OCI-LY1 (cell line): ENCODE results near the gene ALS2CL.

Experiments
- H2AFZ ChIP-seq: fragments of 200-600 bp; sonication (generic), shearing (Covaris generic); 2 replicates; pipeline ENCODE4 v1.6.0; 2014; ENCODE audit warnings: antibody characterized with exemption, mild to moderate bottlenecking, low read length
- H3F3A ChIP-seq: fragments of 200-600 bp; sonication (generic), shearing (Covaris generic); 2 replicates; pipeline ENCODE4 v1.6.0; 2014; ENCODE audit warnings: mild to moderate bottlenecking, antibody characterized with exemption, low read length, moderate library complexity; ENCODE audit not compliant: insufficient read depth
- H3K27ac ChIP-seq: fragments of 200-600 bp; sonication (generic); 2 replicates; pipeline ENCODE4 v1.5.1; 2014; ENCODE audit warnings: low read length, mixed run types, mild to moderate bottlenecking, low read depth; ENCODE audit not compliant: poor library complexity, severe bottlenecking
- H3K27me3 ChIP-seq: fragments of 200-600 bp; sonication (generic); 2 replicates; pipeline ENCODE4 v1.6.0; 2014; ENCODE audit warnings: antibody characterized with exemption, mild to moderate bottlenecking, low read length, moderate library complexity; ENCODE audit not compliant: insufficient read depth
- H3K36me3 ChIP-seq: fragments of 200-600 bp; sonication (generic); 2 replicates; pipeline ENCODE4 v1.6.1; 2014; ENCODE audit warnings: mild to moderate bottlenecking, antibody characterized with exemption, low read length, moderate library complexity, mixed read lengths; ENCODE audit not compliant: insufficient read depth
- H3K4me1 ChIP-seq: fragments of 200-600 bp; sonication (generic); 2 replicates; pipeline ENCODE4 v1.5.1; 2014; ENCODE audit warnings: mild to moderate bottlenecking, low read length, moderate library complexity; ENCODE audit not compliant: insufficient read depth, severe bottlenecking
- H3K4me2 ChIP-seq: fragments of 200-600 bp; sonication (generic), shearing (Covaris generic); 2 replicates; pipeline ENCODE4 v1.6.1; 2014; ENCODE audit warnings: low read length
- H3K4me3 ChIP-seq: fragments of 200-600 bp; sonication (generic); 2 replicates; pipeline ENCODE4 v1.5.1; 2014; ENCODE audit warnings: low read length, low read depth, mild to moderate bottlenecking, mixed read lengths; ENCODE audit not compliant: poor library complexity, severe bottlenecking
- H3K79me2 ChIP-seq: fragments of 200-600 bp; shearing (Covaris generic); 2 replicates; pipeline ENCODE4 v1.6.1; 2016; ENCODE audit warnings: mixed run types, low read length, mixed read lengths; ENCODE audit not compliant: insufficient read depth
- H3K9ac ChIP-seq: fragments of 200-600 bp; sonication (generic), shearing (Covaris generic); 2 replicates; pipeline ENCODE4 v1.6.1; 2014; ENCODE audit warnings: mild to moderate bottlenecking, low read length, mixed read lengths
- H3K9me2 ChIP-seq: fragments of 200-600 bp; sonication (generic), shearing (Covaris generic); 2 replicates; pipeline ENCODE4 v1.6.1; 2014; ENCODE audit warnings: low read depth, mild to moderate bottlenecking, low read length, mixed read lengths
- H3K9me3 ChIP-seq: fragments of 200-600 bp; shearing (Covaris generic); 2 replicates; pipeline ENCODE4 v1.6.1; 2014; ENCODE audit warnings: low read length, mixed read lengths
- H4K20me1 ChIP-seq: fragments of 200-600 bp; sonication (generic), shearing (Covaris generic); 2 replicates; pipeline ENCODE4 v1.6.0; 2016; ENCODE audit warnings: mild to moderate bottlenecking, low read length; ENCODE audit not compliant: insufficient read depth
- CTCF ChIP-seq: fragments of 200-600 bp; sonication (generic), shearing (Covaris generic); IDR thresholded peaks from 2 replicates; pipeline ENCODE4 v1.5.1; 2017; ENCODE audit warnings: mild to moderate bottlenecking, antibody characterized with exemption, low read length, moderate library complexity, mixed read lengths
- EZH2 ChIP-seq: fragments of 200-600 bp; sonication (generic), shearing (Covaris generic); IDR thresholded peaks from 2 replicates; pipeline ENCODE4 v1.8.0; 2017; ENCODE audit warnings: borderline replicate concordance, mixed run types, mild to moderate bottlenecking, antibody characterized with exemption, low read length, moderate library complexity, mixed read lengths

Gene ALS2CL

DNA sequence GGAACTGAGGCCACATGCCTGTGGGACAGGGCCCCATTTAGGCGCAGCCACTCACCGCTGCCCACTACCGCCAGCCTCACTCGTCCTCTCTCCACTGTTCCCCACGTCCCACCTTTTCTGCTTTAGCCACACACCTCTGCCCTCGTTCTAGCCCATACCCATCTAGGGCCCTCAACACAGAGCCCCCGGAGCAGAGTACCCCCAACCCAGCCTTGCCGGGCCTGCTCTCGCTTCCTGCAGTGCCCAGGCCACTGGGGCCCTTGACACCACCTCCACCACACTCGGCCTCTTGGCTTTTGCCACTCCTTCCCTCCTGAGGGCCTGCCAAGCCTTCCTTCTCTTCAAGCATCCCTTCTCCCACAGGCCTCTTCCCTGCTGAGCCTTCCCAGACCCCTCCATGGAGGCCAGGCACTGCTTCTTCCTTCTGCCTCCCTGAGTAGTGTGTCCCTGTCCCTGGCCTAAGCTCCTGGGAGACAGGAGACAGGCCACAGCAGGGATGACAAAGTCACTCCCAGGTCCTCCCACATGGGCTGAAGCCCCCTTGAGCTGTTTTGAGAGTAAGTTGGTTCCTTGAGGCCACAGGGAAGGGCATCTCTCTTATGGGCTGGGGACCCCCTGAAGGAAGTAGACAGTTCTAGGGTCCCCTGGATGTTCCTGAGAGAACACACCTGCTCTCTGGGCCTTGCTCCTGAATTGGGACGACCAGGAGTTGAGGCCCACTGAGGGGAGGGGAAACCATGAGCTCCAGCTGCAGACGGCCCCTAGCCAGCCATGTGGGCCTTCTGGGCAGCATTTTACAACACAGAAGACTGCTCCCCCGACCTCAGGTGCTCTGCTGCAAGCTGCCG is 19.8 kb upstream of the ALS2CL start:
- Histone ChIP-seq H4K20me1 (no peaks in the 10 kb centered on the region), H3K4me1 (no peaks in the 10 kb centered on the region), H3K36me3 (no peaks in the 10 kb centered on the region), H3K9me3 (no peaks in the 10 kb centered on the region), H3K4me3 (no peak overlapping the region), H3K79me2 (no peaks in the 10 kb centered on the region), H3K9ac (no peak overlapping the region), H3K27me3 (no peaks in the 10 kb centered on the region), H3K4me2 (no peak overlapping the region), H3K9me2 (no peaks in the 10 kb centered on the region), H3F3A (no peaks in the 10 kb centered on the region), H2AFZ (no peak overlapping the region), H3K27ac (no peak overlapping the region)
- TF ChIP-seq CTCF, result no peak
- no peak for TF ChIP-seq EZH2

- Histone ChIP-seq H3K27me3 (no peaks in the 10 kb centered on the region), H3K9ac (no peak overlapping the region), H3K4me3 (no peak overlapping the region), H2AFZ (no peak overlapping the region), H3K36me3 (no peaks in the 10 kb centered on the region), H3K4me1 (no peaks in the 10 kb centered on the region), H3K9me3 (no peaks in the 10 kb centered on the region), H3K4me2 (no peak overlapping the region), H3K79me2 (no peaks in the 10 kb centered on the region), H3K27ac (no peak overlapping the region), H3F3A (no peaks in the 10 kb centered on the region), H4K20me1 (no peaks in the 10 kb centered on the region), H3K9me2 (no peaks in the 10 kb centered on the region)
- no peak for TF ChIP-seq EZH2
- TF ChIP-seq CTCF, result no peak
Measured at GRCh38 chr3:46712191-46713049, 18.9 kb upstream of the ALS2CL start.

DNA sequence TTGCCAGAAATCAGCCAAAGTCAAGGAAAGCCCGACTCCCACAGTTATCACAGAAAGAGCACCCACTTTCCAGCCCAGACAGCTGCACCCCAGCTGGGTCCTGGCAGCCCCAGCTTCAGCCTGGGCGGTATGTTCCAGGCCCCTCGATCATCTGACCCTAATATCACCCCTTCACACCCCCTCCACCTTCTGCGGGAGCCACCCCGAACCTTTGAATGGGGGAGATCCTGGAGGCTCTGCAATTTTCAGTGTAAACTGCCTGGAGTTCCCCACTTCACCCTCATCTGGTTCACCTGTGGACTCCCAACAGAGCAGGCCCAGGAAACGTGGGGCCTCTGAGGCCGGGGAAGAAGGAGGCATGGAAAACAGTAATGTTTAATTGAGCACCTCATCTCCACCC is 18.3 kb upstream of the ALS2CL start:
- Histone ChIP-seq H3K4me2 (no peak overlapping the region), H3K9me2 (no peaks in the 10 kb centered on the region), H3K9me3 (no peaks in the 10 kb centered on the region), H3K4me3 (no peak overlapping the region), H3K79me2 (no peaks in the 10 kb centered on the region), H3K36me3 (no peaks in the 10 kb centered on the region), H4K20me1 (no peaks in the 10 kb centered on the region), H3K4me1 (no peaks in the 10 kb centered on the region), H3K27me3 (no peaks in the 10 kb centered on the region), H2AFZ (no peak overlapping the region), H3F3A (no peaks in the 10 kb centered on the region), H3K27ac (no peak overlapping the region), H3K9ac (no peak overlapping the region)
- no peak for TF ChIP-seq EZH2
- no peak for TF ChIP-seq CTCF
